Frontal cortex (tissue), 4 donors: ENCODE data around the gene PTPRG. TPM values are rescaled to one million over a fixed set of nuclear protein-coding genes. Genes with fewer than 3 reads are reported as not detected.

Experiments used
- DNase-seq, 2 donors: peaks; one replicate each; pipeline ENCODE4 v3.0.0; 2012; ENCODE audit warnings: low spot score in 2 of 2
- FAIRE-seq: peaks from 2 replicates; lab custom pipeline; 2012; peaks lifted over from hg19 to GRCh38; lab: Jason Lieb, UNC
- total RNA-seq: library from RNA; depleted of rRNA; stranded (reverse); fragments of >200 nt; gene quantifications from one replicate; pipeline ENCODE4 v1.2.3, GENCODE V29; 2014
- donor health status: control.
- donor health status: control.
- donor health status: control.

Gene PTPRG
- total RNA-seq, 1 donor from 2014 or later: 52.6 TPM

GRCh38 chr3:61613666-61614065 is 52.3 kb downstream of the PTPRG start:
- FAIRE-seq (no peak), DNase-seq (no peak)

- FAIRE-seq (no peak), DNase-seq (no peak)
Observed at GRCh38 chr3:61615643-61616042, 54.3 kb downstream of the PTPRG start.

GRCh38 chr3:61616586-61616985 is 55.2 kb downstream of the PTPRG start:
- DNase-seq (no peak), FAIRE-seq (no peak)

- no peak for DNase-seq
- no peak for FAIRE-seq
Observed at GRCh38 chr3:61617041-61617440, 55.7 kb downstream of the PTPRG start.

- DNase-seq: no peak
- FAIRE-seq: no peak
Observed at GRCh38 chr3:61617651-61618050, 56.3 kb downstream of the PTPRG start.

GRCh38 chr3:61618231-61618630 is 56.9 kb downstream of the PTPRG start:
- no peak for DNase-seq
- FAIRE-seq: no peak

GRCh38 chr3:61618871-61619270 is 57.5 kb downstream of the PTPRG start:
- DNase-seq (no peak), FAIRE-seq (no peak)

GRCh38 chr3:61620073-61620472 is 58.7 kb downstream of the PTPRG start:
- FAIRE-seq: no peak
- no peak for DNase-seq

- DNase-seq (no peak), FAIRE-seq (no peak)
Observed at GRCh38 chr3:61624300-61624699, 62.9 kb downstream of the PTPRG start.

GRCh38 chr3:61625429-61625828 is 64.1 kb downstream of the PTPRG start:
- FAIRE-seq: no peak
- DNase-seq: no peak

GRCh38 chr3:61626484-61626883 is 65.1 kb downstream of the PTPRG start:
- FAIRE-seq: no peak
- no peak for DNase-seq

- FAIRE-seq: no peak
- no peak for DNase-seq
Observed at GRCh38 chr3:61627768-61628185, 66.4 kb downstream of the PTPRG start.

- FAIRE-seq: no peak
- no peak for DNase-seq
Observed at GRCh38 chr3:61628636-61629035, 67.3 kb downstream of the PTPRG start.

- FAIRE-seq (no peak), DNase-seq (no peak)
Observed at GRCh38 chr3:61629442-61629841, 68.1 kb downstream of the PTPRG start.

- DNase-seq (no peak), FAIRE-seq (no peak)
Observed at GRCh38 chr3:61631108-61631769, 69.9 kb downstream of the PTPRG start.

GRCh38 chr3:61632568-61633175 is 71.3 kb downstream of the PTPRG start:
- FAIRE-seq: no peak

GRCh38 chr3:61634678-61635077 is 73.3 kb downstream of the PTPRG start:
- DNase-seq (no peak), FAIRE-seq (no peak)

More at GRCh38 chr3:61632568-61633175, 71.3 kb downstream of the PTPRG start:
- DNase-seq: no peak

GRCh38 chr3:61637088-61638051 is 76.0 kb downstream of the PTPRG start:
- FAIRE-seq (no peak), DNase-seq (no peak)

- FAIRE-seq: no peak
Observed at GRCh38 chr3:61638741-61639140, 77.4 kb downstream of the PTPRG start.

GRCh38 chr3:61639991-61640390 is 78.6 kb downstream of the PTPRG start:
- FAIRE-seq (no peak), DNase-seq (no peak)

More at GRCh38 chr3:61638741-61639140, 77.4 kb downstream of the PTPRG start:
- no peak for DNase-seq

GRCh38 chr3:61645148-61645547 is 83.8 kb downstream of the PTPRG start:
- DNase-seq (no peak), FAIRE-seq (no peak)
